Kidney tubule cell (primary cell): ENCODE data around the gene PIGO.

Source experiments
- DNase-seq: peaks from one replicate; pipeline ENCODE4 v3.0.0-alpha.2; 2018; ENCODE audit warnings: low spot score

The PIGO gene

DNA sequence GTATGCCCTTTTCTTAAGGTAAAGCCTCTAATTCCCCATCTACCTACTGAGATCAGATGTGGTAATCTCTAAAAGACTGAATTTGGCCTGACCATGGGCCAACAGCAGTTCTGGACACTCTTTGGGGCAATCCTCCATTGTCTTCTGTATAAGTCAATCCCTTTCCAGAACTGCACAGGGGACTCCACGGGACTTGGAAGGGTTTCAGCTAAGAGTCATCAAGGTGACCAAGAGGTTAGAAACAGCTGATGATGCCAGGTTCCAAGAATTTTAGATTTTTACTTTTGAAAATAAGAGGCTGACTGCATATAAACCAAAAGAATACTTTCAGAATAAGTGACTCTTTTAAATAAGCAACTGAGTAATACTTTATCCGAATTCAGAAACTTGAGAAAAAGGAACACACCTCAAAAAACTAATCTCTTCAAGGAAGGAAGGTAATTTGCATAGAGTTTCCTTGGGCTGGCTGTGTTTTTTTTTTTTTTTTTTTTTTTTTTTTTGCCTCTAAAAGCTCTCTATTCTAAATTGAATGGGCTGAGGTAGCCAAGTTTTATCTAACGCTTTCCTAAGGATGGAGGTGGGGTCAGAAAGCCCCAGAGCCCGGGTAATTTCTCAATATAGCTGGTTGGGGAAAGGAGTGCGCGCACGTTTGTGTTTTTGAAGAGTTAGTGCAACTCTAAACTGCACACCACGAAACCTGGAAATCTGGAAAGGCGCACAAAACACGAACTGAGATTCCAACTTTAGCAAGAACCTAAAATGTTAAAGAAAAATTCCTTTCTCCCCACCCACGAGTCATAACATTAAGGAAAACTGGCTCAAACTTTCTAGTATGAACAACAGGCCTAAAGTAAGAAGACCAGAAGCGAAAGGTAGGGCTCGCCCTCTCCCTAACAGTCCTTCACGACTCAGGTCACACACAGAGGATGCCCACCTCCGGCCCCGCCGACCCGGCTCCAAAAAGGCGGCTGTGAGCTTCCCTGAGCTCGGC, 25.3 kb downstream of the PIGO start:
- peak; percentile 77 for DNase-seq

DNA sequence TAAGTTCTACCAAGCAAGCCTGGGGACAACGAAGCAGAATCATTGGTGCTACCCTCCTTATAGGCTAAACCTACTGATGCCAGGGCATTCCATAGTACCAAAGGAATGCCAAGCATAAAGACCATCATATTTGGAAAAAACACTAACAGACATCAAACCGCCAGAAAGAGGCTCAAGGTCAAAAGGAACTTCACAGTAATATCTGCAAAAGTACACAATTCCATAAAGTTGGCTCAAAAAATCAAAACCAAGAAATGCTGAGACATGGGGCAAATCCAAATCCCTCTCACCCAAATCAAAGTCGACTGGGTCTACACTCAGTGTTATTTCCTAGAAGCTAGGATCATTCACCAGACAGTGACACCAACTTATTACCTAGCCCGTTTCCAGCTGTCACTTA, 27.4 kb downstream of the PIGO start:
- DNase-seq = no peak

DNA sequence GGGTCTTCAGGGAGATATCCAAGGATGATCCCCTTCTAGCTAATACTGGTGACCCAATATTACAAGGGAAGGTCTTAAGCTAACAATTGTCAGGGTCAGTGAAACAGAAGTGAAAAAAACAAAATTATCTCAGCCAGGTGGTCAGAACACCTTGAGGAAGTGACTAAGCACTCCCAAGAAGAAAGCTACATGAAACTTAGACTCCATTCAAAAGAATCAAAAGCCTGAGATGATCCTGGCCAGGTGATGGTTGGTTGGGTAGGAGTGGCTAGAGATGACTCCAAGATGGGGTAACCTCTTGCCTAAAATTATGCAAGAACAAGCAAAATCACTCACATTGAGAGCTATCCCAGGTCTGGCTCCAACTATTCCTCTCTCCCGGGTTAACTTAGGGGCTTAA, 29.3 kb downstream of the PIGO start:
- DNase-seq = no peak

DNA sequence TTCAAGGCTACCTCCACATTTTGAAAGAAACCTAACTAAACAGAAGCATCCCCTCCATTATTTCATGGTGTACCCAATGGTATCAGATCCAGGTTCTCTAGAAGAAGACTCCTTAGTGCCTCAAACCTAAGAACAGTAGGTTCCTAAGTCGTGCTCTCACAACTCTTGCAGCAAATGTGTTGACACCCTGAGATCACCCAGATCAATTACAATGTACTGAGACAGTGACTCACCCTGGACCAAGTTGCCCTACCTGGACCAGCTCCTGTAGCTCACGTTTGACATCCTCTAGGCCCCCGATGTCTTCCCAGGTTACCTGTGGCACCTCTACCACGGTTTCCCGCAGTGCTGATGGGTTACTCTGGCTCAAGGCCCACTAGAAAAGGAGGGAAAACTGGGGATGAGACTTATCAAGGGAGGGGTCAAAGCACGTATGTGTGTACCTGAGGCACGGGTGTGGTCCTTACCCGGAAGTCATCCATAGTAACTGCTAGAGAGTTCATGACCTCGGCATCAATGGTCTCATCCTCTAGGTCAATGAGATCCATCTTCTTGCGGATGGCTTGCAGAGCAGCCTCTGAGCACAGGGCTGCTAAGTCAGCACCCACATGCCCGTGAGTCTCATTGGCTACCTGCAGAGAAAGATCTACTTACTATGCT, 35.7 kb downstream of the PIGO start:
- DNase-seq = no peak

DNA sequence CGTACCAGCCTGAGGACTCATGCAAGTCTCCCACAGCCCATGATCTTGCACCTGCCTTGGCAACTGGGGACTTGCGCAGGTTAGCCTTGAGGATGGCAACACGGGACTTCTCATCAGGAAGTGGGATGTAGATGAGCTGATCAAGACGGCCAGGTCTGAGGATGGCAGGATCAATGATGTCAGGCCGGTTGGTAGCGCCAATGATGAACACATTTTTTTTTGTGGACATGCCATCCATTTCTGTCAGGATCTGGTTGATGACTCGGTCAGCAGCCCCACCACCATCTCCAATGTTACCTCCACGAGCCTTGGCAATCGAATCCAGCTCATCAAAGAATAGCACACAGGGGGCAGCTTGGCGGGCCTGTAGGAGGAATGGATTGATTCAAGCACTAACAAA, 37.0 kb downstream of the PIGO start:
- DNase-seq = no peak

DNA sequence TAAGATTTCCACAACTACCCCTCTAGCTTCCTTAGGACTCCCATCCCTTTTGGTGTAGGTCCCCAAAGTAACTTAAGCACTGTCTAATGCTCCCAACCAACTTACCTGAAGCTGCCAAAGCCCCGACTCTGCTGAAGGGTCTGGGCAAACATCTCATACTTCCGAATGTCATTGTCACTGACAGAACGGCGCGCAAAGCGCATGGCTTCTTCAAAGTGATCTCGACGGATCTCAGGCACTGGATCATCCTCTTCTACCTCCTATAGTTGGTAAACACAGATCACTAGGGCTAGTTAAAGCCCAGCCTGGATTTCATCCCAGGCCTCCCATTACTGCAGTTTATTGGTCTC, 39.1 kb downstream of the PIGO start:
- no peak for DNase-seq

DNA sequence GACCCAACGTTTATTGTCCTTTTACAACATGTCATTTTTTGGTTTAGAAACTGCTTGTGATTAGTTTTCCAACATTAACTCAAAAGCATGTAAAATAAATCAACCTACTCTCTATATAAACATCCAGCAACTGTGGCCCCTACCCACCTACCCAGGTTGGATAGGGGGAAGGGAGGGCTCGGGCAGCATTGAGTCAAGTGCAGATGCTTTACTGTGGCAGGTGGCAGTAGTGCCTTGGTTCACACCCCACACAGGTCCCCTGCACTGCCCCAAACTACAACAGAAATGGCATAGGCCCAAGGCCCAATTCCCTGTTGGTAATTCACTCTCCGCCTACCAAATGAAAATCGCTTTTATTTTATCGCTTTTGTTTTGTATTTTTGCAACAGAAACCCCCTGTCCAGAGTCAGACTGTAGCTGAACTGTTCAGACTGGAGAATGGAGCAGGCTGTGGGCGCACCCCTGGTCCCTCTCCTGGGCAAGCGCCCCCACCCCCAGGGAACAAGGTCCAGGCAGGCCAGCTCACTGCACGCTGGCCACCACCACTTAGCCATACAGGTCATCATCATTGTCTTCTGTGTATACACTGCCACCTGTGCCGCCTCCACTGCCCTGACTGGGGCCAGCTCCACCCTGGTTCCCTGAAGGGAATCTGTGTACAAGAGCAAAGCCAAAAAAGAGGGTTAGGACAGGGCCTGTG, 39.7 kb downstream of the PIGO start:
- DNase-seq = no peak

DNA sequence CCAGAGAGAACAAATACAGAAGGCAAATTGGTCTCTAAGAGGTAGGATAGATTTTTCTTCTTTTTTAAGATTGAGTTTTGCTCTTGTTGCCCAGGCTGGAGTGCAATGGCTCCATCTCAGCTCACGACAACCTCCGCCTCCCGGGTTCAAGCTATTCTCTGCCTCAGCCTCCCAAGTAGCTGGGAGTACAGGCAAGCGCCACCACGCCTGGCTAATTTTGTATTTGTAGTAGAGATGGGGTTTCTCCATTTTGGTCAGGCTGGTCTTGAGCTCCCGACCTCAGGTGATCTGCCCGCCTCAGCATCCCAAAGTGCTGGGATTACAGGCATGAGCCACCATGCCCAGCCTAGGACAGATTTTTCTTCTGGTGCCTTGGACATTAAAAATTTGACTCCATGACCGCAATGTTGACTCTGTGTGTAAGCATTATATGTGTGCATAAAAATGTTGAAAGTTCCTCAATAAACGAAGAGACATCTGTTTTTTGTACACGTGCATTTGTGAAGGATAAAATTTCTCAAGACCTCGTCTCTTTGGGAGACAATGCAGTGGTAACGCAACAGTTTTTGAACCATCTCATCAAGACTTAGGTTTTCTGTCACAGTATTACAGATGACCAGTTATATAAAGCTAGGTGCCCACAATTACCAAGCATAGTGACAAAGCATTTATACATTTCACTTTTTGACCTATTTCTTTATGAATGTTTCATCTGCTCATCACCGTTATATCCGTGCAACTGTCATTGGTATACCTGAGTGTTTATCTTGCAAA, 41.3 kb downstream of the PIGO start:
- DNase-seq = no peak

DNA sequence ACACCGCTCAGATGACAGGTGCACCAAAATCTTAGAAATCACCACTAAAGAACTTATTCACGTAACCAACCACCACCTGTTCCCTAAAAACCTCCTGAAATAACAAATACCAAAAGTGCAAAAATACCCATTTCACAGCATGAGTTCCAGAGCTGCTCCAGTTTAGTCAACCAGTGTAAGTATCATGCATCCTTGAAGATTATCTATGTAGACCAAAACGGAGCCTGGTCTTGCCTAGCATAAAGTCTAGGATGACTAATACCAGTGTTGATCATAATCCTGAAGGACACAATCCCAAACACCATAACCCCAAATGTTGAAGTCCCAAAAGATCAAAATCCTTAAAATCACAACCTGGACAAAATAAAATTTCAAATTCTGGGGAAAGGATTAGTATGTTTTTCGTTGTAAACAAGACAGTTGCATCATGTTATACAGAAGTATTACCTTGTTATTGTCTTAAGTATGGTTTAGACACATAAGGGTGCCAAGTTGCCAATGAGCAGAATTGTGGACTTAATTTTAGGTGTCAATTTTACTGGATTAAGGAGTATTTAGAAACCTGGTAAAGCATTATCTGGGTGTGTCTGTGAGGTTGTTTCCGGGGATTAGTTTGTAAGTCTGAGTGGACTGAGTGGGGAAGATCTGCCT, 42.1 kb downstream of the PIGO start:
- DNase-seq = no peak

DNA sequence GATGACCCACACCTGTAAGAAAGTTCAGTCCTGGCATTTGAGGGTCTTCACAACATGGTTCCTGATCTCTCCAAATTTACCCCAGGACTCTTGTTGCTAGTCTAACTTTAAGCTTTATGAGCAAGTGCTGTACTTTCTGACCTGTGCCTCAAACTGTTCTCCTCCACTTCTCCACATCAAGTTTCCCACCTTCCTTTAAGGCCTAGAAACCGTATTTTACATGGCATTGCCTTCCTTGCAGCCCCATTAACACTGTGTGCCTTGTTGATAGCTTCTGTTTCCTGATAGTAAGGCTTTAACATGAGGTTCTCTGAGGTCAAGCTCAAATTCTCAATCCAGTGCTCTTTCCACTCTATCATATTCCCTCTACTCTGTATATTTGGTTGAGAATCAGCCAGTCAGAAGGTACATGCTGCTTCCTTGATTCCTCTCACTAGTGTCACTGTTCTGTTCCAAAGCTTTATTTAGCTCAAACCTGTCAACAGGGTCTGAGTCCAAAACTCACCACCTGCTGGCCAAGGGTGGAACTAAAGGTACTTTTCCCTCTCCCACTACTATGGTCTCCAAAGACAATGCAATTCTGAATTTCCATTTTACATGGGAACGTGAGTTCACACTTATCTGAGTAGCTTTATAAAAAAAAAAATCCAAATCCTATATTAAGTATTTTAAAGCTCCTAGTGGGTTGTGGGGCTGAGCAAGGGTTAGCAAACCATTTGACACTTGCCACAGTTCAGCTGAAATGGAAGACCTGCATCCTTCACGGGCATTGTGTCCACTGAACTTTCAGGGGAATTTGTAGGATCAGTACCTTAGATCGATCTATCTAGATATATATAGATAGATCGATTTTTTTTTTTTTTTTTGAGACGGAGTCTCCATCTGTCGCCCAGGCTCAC, 45.1 kb downstream of the PIGO start:
- DNase-seq = peak; percentile 61

DNA sequence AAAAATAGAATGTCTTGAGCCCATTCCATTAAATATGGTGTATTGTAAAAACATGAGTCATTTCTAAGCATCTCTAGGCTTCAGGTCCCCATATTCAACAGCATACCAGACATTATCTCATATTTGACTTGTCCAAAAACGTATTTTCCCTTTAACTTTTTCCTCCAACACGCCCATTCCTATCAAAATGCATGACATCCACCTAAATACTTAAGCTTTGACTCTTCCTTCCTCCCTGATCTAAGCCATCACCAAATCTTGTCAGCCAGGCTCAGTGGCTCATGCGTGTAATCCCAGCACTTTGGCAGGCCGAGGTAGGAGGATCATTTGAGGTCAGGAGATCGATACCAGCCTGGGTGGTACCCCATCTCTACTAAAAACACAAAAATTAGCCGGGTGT, 47.9 kb downstream of the PIGO start:
- DNase-seq = no peak

DNA sequence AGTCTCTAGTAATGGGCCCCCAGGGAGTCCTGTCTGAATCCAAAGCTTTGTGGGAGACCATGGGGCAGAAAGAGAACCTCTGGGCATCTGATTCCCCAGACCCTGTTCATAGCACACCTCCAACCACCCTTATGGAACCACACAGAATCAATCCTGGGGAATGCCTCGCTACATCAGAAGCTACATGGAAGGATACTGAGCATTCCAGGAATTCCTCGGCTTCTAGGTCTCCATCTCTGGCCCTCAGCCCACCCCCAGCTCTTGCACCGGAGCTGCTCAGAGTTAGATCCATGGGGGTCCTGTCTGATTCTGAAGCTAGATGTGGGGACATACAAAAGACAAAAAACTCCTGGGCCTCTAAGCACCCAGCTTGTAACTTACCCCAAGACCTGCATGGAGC, 52.3 kb downstream of the PIGO start:
- DNase-seq = no peak

DNA sequence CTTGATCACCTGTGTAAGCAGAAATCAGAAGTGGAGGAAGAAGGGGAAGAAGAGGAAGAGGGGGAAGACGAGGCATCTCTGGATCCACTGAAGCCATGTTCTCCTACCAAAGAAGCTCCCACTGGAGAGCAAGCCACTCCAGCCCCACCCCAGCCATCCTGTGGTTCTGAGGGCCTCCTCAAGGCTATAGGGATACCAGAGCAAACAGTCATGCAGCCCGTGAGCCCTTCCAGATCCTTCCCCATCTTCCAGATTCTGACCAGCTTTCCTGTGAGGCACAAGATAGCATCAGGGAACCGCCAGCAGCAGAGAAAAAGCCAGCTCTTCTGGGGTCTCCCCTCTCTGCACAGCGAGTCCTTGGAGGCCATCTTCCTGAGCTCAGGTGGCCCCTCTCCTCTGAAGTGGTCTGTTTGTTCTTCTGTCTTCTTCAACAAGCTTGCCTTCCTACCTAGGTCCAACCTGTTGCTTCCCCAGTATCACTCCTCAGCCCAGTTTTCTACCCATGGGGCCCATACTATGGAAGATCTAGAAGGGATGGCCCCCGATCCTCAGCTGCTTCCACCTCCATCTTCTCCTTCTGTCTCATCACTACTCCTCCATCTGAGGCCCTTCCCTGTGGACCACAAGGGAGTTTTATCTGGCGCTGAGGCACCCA, 53.4 kb downstream of the PIGO start:
- DNase-seq = no peak

DNA sequence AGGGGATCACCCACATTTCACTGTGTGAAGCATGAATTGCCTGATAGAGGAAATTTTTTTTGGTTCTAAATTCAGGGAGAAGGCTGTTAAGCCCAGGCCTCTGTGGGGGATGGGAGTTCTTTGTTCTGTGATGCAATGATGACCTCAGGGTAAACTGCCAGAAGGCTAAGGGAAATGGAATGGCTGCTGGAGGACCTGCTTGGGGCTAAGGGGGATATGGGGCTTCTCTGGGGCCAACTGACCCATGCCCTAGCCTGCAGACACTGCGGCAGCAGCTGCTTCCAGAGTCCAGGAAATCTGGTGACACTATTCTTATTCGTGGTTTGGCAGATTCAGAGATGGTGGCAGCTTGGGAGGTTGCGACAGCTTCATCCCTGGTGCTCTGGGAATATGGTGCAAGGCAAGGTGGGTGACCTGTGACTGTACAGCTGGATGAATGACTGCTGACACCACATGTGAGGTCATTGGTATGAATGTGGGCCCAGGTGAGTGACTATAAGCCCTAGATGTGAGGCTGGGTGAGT, 54.2 kb downstream of the PIGO start:
- DNase-seq = peak; percentile 77
